ENCODE data around the gene HOXB9.

Gene HOXB9

DNA sequence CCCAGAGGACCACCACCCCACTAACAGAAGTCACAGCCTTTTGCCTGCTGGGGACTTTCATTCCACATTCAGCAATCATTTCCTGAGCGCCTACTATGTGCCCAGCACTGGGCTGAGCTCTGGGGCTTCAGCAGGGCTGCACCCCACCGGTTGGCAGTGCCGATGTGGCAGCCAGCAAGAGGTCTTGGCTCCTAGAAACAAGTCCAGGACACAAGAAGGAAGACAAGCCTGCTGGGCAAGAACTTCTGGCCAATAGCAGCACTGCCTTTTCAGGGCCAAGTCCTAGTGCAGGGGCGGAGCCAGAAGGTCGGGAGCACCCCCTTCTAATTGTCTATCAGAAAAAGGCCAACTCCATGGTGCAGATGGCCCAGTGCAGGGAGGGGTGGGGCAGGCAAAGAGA is 13.0 kb upstream of the HOXB9 start:
- DNase-seq: no peak

DNA sequence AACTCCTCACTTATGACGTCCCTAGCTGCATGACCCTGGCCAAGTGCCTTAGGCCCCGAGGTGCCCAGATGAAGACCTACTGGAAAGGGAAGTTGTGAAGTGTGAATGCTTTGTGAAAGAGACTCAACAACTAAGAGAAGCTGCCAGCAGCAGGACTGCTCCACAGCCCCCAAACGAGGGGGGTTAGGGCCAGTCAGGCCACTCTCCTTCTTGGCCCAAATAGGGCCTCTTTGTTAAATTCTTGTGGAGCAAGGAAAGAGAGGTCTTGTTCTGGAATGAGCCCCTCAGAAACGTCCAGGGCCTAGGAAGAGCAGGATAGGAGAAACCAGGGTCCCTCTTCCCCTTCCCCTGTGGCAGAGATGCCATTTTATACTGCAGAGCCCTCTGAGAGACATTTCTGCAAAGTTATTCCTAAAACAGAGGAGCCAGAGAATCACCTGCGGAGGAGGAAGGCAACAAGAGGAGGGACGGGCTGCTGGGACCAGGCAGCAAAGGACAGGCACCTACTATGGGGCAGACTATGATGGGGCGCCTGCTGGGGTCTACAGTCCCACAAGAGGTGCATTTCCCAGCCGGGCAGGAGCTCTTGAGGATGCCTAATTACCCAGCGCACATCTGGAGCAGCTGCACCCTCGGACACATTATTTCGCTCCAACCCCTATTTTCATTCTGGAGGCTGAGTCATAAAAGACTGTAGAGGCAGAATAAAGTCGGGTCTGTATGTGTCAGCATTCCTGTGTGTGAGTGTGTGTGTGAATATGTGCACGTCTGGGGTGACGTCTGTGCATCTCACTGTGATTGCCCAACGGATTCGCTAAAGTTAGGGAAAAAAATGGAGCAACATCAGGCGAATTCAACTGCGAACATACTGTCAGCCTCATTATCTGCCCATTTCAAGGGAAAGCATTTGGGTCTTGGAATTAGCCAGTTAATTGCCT is 11.4 kb upstream of the HOXB9 start:
- DNase-seq: peak; percentile 82

DNA sequence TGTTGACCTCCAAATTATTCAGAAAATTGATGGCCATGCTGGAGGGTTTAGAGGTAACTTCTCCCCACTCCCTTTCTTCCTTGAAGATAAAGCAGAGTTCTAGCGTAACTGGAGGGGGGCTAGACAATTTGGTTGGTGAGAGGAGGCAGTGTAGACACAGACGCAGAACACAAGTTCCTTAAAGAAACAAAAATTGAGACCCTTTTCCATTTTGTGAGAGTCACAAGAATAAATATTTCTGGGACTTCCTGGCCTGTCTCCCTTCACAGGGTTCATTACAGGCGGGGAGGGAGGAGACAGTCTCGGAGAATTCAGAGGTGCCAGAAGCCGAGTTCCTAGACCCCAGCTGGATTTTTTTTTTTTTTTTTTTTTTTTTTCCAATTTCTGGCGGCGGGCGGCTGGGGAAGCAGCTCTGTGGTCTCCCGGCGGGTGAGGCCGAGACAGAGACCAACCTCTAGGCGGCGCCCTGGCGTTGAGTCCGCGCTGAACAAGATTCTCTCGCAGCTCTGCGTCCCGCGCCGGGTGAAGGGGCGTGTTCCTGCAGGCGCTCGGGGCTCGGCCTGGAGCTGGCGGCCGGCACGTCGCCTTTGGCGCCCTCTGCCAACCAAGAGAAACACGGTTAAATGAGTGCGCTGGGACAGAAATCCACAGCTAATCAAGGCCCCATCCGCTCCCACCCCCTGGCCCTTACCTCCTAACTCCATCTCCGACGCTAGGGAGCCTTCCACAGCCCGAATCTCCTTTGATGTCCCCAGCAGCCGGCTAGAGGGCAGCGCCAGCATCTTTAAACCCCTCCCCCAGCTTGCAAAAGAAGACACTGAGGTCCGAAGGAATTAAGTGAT is 10.2 kb upstream of the HOXB9 start:
- peak; percentile 77 for DNase-seq

DNA sequence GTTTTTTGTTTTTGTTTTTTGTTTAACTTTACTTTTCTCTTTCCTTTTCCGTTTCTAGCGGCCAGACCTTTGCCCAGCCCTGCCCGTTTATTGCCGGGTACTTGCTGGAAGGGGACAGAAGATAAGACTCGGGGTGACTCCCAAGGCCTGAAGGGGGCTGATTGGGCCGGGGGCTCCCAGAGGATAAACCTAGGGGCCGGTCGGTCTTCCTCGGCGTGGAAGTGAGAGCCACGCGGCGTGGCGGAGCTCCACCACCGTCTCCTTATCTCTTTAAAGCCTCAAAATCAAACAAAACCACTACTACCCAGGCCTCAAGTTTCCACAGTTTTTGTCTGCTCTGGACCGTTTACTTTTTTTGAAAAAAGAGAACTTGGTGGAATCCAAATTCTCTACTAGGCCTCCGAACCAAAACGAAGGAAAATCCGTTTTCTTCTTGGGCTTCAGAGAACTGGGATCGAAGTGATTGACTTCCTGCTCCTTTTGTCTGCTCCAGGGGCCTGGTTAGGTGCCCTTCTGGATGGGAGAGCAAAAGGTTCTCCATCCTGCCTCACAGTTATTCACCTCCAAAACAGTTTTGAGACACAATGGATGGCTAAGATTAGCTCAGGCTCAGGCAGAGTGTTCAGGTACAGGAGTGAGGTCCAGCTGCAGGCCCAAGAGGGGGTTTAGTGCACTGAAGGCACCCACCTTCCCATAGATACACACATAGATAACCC is 8.5 kb upstream of the HOXB9 start:
- DNase-seq: no peak

DNA sequence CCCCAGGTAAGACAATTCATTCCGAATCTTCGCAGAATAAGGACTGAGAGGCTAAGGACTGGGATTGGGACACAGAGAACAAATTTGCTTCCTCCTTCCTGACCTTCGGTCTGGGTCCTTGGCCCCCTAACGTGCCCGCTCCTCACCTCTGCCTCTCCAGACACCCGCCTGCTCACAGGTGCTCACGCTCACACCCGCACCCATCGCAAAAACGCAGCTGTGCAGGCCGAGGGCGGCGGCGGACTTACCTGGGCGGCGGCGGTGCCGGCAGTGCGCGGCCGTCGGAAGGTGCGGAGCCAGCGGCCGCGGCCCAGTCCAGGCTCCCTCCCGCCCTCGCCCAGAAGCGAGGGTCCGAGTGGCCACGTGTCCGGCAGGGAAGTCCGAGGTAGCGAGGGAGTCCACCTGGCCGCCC is 7.1 kb upstream of the HOXB9 start:
- DNase-seq: no peak

DNA sequence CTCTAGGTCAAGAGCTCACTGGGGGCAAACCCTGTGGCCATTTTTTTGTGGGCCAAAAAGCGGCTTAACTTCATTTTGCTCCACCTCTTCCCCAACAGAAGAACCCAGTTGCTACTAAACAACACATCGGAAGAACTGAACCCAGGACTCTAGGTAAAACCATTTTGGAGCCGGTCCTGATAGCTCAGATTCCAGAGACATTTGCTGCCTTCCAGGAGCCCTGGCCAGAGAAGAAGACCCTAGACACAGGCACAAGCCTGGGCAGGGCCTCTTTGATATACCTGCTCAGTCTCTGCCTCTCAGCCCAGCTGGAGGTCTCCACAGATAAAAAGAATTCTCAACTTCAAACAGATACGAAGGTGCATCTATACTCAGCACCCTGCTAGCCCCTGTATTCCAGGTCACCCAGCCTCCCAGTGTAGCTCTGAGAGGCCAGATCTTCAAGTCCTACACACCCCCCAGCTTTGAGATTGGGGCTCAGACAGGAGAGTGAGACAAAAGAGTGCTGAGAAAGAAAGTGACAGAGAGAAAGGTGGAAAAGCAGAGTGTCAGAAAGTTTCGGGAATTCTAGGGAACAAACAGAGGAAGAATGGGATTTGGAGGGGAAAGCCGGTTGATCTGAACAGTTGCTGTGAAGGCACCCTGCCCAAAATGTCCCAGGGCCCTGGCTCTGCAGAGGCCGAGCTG is 6.6 kb upstream of the HOXB9 start:
- DNase-seq: no peak

DNA sequence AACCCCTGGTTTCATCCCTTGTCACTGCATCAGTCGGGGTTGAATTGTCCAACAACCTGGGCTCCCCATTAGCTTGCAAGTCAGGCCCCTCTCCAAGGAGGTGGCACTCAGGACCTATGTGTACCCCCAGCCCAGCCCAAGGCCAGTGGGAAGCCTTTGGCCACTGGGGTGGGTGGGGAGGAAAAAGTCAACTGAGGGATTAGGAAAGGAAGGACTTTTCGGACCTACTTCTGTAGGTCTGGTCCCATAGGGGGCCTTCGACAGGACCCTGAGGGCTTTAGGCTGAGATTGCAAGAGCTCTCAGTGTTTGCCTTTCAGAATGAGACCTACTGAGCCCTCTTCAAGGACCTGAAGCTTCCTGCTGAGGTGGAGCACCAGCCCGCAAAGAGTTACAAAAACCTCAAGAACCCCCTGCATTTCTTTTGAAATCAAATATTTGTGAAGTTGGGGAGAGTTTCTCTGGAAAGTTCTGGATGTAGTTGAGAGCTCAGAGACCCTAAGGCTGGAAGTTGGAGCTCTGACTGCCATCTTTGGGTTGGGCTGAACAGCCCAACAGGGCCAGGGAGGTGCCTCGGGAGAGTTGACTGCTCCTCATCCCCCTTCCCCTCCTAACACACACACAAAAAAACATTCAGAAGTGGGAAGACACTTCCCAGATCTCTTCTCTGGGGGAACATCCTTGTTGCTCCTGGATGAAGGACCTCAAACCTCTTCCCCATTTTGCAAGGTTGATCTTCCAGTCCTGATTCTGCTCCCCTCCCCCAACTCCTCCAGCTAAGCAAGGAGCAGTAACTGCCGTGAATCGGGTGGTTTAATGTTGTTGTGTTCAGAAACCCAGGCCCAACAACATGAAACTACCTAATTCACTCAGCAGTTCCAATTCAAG is 5.8 kb upstream of the HOXB9 start:
- DNase-seq: no peak

DNA sequence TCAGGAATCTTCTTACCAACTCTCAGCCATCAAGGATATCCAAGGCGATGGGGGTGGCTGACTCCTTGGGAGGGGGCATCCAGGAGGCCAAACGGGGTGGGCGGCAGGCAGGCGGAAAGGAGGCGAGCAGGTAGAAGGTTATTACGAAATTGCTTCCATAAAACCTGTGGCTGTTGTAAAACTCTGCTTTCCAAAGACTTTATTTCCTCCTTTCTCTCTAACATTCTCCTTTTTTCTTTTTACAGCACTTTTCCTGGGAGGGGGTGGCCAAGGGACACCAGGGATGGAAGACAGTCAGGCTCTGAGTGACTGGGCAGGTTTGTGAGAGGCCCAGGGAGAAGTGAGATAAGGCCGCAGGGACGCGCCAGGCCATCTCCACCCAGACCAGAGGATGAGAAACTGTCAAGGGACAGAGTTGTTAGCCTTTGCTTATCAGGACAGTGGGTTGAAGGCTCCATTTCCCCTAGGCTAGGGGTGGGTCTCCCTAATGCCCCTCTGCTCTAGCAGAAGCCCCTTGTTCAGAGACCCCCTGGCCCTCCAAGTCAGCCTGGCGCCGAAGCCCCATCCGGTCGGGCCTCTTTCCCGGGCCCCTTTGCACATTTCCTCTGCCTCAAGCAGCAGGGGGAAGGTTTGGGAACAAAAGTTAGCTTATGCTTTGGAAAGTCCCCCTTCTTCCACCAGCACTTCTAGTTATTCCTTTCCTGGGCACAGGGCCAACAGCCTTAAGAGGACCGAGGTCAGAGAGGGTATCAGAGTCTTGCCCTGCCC is 5.0 kb upstream of the HOXB9 start:
- DNase-seq: no peak

DNA sequence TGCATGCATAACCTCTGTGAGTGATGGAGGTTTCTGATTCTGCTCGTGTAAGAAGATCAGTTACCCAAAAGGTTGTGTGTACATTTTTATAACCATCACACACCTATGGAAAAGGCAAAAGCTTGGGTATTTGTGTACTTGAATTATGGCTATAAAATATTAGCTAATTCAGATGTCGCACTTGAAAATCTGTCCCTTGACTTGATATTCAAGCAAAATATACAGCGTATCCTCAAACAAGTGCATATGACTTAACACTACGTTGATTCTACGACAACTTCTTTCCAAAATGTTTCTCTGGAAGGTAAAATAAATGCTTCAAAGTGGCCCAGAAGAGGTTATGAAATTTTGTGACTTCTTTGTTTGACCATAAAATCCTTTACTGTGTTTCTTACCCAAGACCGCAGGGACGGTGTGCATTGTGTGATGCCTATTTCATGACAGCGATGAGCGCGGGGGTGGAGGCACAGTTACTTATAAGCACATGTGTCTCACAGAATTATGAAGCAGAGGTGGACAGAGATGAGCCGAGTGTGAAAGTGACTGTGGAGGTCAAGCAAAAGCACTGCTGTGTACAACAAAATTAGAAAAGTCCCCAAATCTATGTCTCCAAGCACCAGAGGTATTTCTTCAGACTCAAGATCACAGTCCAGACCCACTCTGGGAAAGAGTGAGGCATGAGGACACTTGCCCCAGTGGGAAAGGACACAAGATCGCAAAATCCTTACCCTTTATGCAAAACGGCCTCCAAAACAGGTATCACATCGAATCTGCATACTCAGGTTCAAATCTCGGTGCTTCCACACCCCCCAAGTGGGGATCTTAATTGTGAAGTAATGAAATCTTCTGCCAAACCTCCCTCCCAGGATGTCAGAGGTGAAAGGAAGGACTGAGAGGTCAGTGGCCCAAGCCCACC is 4.1 kb upstream of the HOXB9 start:
- no peak for DNase-seq

DNA sequence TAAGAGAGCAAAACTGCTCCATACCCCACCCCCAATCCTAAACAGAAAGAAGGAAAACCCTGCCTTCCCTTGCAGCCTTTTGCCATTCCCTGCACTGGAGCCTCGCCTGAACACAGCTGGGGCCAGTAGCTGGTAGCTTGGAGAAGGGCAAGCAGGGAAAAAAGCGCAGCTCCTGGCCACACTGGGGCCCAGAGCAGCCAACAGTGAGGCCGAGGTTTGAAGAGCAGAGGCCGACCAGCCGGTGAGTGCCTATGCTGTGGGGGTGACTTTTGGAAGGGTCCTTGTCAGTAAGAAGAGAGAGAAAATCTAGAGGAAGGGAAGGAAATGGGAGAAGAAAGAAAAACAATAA is 3.2 kb upstream of the HOXB9 start:
- no peak for DNase-seq

DNA sequence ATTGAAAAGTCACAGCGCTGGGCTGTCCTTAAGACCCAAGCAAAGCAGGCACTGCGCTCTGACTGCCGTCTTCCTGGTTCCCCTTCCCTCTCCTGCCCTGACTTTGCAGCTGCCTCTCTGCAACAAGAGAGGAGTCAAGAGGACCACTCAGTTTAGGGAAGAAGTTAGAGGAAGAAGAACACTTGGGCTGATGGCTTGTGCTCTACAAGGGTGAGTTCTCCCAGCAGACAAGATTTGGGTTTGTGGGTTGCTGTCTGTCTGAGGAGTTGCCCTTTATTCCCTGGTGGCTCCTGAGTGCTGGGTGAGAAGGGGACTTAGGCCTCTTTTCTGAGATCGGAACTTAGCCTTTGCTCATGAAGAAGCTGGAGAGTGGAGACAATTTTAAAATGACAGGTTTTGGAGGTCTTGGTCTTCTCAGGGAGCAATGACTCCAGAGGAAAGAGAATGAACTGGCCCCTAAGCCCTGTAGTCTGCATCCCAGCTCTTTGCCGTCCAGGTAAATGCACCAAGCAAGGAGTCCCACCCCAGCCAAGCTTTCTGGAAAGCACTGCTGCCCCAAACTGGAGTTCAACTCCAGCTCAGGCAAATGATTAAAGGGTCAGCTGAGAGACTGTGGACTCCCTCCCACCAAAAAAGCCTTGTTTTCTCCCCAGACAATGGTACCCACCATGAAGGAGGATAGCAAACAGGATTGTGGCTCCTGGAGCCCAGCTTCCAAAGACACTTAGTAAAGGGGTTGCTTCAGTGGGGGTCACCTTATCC is 2.7 kb upstream of the HOXB9 start:
- no peak for DNase-seq

DNA sequence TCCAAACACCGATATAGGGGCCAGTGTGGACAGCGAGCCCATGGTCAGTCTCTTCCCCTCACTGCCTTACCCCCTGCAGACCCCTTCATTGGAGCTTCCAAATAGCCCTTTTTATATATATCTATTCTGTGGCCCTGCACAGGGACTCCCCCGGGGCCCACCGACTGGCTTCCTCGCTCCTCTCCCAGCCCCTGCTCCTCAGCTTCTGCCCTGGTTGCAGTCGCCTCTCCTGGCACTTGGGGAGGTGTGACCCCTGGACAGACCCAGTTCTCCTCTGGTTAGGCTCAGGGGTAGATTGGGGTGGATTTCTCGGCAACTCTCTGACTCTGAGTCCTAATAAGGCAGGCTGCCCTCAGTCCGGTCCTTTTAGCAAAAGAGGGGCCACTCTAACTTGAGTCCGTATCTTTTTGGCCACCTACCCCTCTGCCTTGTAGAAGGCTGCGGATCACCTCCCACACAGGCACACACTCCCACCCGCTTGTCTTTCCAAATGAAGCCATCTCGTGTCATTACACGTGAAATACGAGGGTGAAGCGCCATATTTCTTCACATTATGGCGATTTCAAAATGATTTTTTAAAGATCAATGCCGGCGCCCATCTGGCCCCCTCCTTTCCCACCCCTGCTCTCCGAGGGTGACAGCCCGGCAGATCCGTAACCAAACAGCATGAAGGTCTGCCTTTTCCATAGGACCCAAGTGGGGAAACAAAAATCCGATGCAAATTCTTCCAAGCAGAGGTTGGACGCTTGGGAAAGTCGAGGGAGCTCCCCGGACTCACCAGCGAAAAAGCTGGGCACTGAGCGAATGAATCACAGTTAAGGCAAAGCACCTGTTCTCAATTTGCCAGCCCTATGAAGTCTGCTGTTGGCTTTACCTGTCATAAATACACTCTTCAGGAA is 1.7 kb upstream of the HOXB9 start:
- DNase-seq: no peak

DNA sequence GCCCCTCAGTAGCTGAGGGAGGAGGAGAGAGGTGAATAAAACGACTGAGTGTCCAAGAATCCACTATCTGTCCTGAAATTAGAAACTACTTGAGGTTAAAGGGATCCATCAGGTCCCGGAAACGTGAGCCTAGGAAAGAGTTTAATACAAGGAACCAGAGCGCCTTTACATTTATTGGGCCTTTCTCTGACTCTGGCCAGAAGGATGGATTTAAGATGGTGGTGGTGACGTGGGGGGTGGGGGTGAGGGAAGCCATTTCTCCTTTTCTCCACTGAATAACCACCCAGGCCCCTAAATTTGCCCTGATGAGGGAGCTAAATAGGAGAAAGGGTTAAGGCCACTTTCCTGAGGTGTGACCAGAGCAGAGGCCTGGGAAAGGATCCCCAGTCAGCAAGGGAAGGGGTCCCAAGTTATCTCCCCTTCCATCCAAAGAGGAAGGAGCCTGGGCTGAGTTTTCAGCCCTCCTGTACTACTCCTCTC is 1.0 kb upstream of the HOXB9 start:
- DNase-seq: no peak

DNA sequence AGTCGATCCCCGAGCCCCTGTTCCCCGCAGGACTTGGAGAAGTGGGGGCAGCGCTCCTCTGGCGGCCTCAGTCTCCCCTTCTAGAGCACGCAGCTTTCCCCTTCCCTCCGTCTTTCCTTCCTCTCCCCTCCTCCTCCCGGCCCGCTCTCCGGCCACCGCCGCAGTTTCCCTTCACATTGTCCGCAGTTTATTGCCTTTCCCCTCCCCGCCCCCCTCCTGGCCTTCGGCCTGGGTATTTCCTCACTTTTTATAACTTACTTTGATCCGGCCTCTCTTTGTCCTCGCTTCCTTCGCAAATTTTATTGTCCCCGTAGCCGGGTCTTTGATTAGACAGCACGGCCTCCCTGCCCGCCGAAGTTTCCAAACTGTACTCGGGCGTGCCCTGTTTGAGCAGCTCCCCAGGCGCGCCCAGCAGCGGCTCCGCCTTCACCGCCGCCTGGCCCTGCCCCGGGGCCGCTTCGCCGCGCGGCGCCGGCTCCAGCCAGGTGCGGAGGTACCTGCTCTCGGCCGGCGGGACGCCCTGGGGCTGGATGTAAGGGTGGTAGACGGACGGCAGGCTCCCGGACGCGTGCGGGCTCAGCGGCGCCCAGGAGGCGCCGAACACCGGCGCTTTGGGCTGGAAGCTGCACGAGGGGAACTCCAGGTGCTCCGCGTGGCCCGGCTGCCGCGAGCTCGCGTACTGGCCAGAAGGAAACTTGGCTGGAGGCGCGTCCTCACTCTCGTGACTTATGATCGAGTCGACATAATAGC is 488 bp downstream of the HOXB9 start:
- DNase-seq: no peak

DNA sequence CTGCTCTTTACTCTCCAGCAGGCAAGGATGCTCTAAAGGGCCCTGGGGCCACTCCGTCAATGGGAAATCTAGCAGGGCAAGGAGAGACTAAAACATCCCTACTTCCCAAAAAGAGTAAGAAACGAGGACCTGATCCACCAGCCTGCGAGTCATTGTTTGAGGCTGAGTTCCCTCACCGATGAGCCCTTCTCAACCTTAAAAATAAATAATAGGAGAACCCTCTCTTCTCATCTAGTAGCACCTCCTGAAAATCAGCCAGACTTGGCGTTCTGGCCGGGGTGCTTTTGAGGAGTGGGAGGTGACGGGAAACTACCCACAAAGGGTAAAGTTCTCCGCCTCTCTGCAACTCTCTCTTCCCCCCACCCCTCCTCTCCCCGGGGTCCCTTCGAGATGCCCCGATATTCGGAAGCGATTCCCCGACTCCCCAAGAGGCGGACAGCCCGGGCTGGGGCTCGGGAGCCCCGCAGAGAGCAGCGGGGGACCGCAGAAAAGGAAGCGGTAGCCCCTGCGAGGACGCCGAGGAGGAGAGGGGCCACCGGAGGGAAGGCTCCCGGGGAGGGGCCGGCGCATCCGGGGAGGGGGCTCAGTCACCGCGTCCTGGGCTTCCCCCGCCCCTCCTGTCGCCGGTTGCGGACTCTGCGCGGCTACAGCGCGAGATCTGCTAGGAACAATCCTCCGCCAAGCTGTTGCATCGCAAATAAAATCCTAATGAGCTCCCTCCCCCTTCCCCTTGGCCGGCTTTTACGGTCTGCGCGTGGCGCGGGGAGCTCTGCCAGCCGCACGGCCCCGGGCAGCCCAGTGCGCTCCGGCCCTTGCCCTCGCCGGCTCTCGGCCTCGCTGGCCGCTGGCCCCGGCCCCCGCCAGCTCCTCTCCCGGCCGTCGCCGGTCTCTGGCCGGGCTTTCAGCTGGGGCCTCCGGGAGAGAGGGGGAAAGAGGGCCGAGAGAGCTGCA is 1.3 kb downstream of the HOXB9 start:
- DNase-seq: no peak

DNA sequence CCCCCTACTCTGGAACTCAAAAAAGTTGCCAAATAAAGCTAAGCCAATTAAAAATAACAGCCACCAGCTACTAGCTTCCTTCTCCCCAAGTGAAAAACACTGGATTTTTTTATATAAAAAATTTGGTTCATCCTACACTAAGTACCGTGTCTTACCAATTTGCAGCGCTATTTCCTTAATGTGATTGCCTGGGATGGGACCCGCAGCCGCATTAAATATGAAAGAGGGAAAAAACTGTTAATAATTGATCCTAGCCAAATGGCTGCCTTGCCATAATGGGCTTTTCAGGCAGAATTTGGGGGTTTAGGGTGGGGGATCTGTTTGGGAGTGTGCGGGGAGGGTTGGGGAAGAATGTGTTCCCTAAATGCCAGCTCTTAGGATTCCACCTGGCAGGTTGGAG is 2.0 kb downstream of the HOXB9 start:
- DNase-seq: no peak

All from EL (cell line).